Measurements from ENCODE around the gene CLDN11.

CLDN11 gene

DNA sequence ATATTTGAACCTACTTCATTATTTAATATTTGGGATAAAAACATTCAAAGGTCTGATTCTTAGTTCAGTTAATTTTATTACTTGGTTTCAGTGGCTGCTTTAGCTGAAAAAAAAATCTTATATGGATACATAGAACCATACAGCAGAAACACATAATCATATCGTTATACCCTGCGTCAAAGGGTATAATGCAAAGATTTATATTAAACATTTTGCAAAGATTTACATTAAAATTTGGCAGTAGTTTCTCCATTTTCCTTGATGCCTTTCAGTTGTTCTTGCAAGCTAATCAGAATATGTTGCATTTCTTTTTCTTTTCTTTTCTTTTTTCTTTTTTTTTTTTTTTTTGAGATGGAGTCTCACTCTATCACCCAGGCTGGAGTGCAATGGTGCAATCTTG, 31.4 kb downstream of the CLDN11 start:
- ChIA-PET POLR2A (no interaction called here), CTCF (no interaction called here)
- TF ChIP-seq LEF1 (IDR thresholded peaks at IDR 0.05; ENCODE audit: borderline replicate concordance): no peak
- TF ChIP-seq CTBP1 (IDR thresholded peaks at IDR 0.05; ENCODE audit: borderline replicate concordance): no peak
- TF ChIP-seq FOXM1 (IDR thresholded peaks at IDR 0.05; ENCODE audit: borderline replicate concordance): no peak
- no peak for TF ChIP-seq ZNF384 (IDR thresholded peaks at IDR 0.05)
- TF ChIP-seq FOXK2 (IDR thresholded peaks at IDR 0.05): no peak
- no peak for TF ChIP-seq ARNT (IDR thresholded peaks at IDR 0.05)
- no peak for TF ChIP-seq ELF4 (IDR thresholded peaks at IDR 0.05)
- no peak for TF ChIP-seq SP1 (IDR thresholded peaks at IDR 0.05)
- DNase-seq (ENCODE audit: extremely low spot score): no peak

DNA sequence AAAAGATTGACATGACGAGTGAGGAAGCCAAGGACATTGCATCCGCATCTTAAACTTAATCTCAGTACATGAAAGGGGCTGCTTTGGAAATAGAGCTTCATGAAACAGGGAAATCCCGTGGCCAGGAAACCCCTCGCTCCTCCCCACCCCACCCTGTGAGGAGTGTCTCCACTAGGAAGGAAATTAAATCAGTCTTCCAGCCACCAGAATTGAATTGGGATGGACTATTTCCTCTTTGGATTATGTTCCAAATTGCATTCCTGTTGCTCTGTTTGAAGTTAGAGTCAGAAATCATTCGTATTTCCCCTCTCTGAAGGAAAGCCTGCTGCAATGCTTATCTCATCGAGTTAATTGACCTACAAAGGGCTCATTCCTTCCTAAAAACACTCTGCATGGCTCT, 35.8 kb downstream of the CLDN11 start:
- TF ChIP-seq, protein P1, sequence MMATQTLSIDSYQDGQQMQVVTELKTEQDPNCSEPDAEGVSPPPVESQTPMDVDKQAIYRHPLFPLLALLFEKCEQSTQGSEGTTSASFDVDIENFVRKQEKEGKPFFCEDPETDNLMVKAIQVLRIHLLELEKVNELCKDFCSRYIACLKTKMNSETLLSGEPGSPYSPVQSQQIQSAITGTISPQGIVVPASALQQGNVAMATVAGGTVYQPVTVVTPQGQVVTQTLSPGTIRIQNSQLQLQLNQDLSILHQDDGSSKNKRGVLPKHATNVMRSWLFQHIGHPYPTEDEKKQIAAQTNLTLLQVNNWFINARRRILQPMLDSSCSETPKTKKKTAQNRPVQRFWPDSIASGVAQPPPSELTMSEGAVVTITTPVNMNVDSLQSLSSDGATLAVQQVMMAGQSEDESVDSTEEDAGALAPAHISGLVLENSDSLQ (IDR thresholded peaks at IDR 0.05): no peak
- TF ChIP-seq NFRKB (IDR thresholded peaks at IDR 0.05) (no peak), BHLHE40 (IDR thresholded peaks at IDR 0.05; ENCODE audit: borderline replicate concordance) (no peak), ARNT (IDR thresholded peaks at IDR 0.05) (no peak), FOXM1 (IDR thresholded peaks at IDR 0.05; ENCODE audit: borderline replicate concordance) (no peak), SP1 (IDR thresholded peaks at IDR 0.05) (no peak), CTBP1 (IDR thresholded peaks at IDR 0.05; ENCODE audit: borderline replicate concordance) (no peak), FOXK2 (IDR thresholded peaks at IDR 0.05) (no peak), LEF1 (IDR thresholded peaks at IDR 0.05; ENCODE audit: borderline replicate concordance) (no peak), ZNF384 (IDR thresholded peaks at IDR 0.05) (no peak), TARDBP (IDR thresholded peaks at IDR 0.05) (no peak), L3MBTL2 (conservative IDR thresholded peaks at IDR 0.05) (no peak), SUZ12 (IDR thresholded peaks at IDR 0.05) (no peak), HDGF (IDR thresholded peaks at IDR 0.05; ENCODE audit: borderline replicate concordance) (no peak), ELF4 (IDR thresholded peaks at IDR 0.05) (no peak), FOXA1 (IDR thresholded peaks at IDR 0.05) (no peak)
- ChIA-PET POLR2A (no interaction called here), CTCF (no interaction called here)
- no peak for DNase-seq (ENCODE audit: extremely low spot score)

DNA sequence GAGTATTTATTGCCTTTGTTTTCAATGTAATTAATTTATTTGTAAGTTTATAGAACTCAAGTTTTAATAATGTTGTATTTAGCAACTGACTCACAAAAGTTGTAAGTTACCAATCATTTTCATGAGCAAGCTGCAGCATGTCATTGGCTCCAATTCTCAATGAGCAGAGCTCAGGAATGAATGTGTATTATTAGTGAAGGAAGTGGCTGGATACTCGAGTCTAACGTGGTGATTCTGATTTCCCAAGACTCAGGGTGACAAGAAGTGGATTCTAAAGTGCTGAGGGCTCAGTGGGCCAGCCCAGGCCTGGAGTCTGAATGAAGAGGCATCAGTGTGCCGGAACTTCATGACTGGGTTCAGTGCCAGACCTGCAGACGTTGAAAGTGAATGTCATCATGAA, 39.6 kb downstream of the CLDN11 start:
- POLR2A ChIA-PET: no interaction called here
- TF ChIP-seq LEF1 (IDR thresholded peaks at IDR 0.05; ENCODE audit: borderline replicate concordance) (no peak), ARNT (IDR thresholded peaks at IDR 0.05) (no peak), BHLHE40 (IDR thresholded peaks at IDR 0.05; ENCODE audit: borderline replicate concordance) (no peak)
- DNase-seq (ENCODE audit: extremely low spot score): no peak
- CTCF ChIA-PET: no interaction called here

DNA sequence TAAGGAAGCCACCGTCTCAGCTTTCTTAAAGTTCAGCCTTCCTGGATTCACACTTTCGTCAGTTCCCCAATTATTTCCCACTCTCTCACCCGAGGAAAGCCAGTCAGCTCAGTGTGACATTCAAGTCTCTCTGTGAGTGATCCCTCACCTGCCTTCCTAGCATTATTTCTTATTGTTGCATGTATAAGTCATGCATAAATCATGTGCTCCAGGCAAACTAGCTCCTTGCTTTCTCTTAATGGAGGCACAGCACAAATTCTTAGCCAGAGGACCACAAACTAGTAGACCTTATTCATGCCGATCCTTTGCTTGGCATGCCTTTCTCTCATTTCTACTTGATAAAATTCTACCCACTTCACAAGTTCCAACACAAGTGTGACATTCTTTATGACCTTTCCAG, 44.3 kb downstream of the CLDN11 start:
- TF ChIP-seq CTBP1 (IDR thresholded peaks at IDR 0.05; ENCODE audit: borderline replicate concordance): no peak
- CTCF ChIA-PET: no interaction called here
- POLR2A ChIA-PET: no interaction called here
- no peak for DNase-seq (ENCODE audit: extremely low spot score)

DNA sequence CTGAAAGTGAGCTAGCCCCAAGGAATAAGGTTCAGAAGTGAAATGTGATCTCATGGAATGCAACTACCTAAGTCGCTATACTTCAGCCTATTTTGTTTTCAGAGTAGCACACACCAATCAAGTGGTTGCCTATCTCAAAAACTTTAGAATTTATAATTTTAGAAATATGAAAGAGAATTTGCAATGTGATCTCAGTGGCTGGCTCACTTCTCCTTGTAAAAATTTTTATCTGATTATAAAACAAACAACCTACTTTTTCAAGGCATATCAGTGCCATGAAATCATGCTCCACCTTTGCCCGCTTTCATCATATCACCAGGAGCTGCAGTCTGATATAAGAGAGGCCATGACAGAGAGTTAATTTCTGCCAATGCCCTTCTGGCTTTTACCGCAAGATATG, 47.3 kb downstream of the CLDN11 start:
- no peak for DNase-seq (ENCODE audit: extremely low spot score)
- ChIA-PET POLR2A (no interaction called here), CTCF (interaction anchor here (1.1 kb wide), 1 partner anchor 347 kb away, joined by 3 read pairs; no protein-coding TSS in a partner anchor)
- TF ChIP-seq FOXA1 (IDR thresholded peaks at IDR 0.05) (no peak), TARDBP (IDR thresholded peaks at IDR 0.05) (no peak), CTBP1 (IDR thresholded peaks at IDR 0.05; ENCODE audit: borderline replicate concordance) (no peak), BHLHE40 (IDR thresholded peaks at IDR 0.05; ENCODE audit: borderline replicate concordance) (no peak), ARNT (IDR thresholded peaks at IDR 0.05) (no peak), SUZ12 (IDR thresholded peaks at IDR 0.05) (no peak), LEF1 (IDR thresholded peaks at IDR 0.05; ENCODE audit: borderline replicate concordance) (no peak)

DNA sequence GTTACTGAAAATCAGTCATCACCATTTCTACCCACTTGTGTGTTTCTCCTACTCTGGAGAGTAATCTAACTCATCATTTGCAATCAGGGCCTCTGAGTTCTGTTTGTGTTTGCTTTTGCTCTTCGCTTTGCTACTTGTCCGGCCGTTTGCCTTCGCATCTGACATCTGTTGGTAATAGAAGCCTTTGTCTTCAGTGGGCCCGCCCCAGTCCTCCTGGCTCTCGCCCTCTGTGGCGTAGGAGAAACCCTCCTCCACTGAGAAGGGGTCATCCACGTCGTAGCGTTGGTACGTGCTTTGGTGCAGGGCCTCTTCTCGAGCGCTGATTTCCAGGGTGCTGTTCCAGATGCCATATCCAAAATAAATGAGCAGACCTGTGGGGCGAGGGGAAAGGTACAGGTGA, 48.3 kb downstream of the CLDN11 start:
- no peak for DNase-seq (ENCODE audit: extremely low spot score)
- ChIA-PET POLR2A (no interaction called here), CTCF (no interaction called here)
- TF ChIP-seq NFRKB (IDR thresholded peaks at IDR 0.05): no peak
- no peak for TF ChIP-seq ARNT (IDR thresholded peaks at IDR 0.05)

DNA sequence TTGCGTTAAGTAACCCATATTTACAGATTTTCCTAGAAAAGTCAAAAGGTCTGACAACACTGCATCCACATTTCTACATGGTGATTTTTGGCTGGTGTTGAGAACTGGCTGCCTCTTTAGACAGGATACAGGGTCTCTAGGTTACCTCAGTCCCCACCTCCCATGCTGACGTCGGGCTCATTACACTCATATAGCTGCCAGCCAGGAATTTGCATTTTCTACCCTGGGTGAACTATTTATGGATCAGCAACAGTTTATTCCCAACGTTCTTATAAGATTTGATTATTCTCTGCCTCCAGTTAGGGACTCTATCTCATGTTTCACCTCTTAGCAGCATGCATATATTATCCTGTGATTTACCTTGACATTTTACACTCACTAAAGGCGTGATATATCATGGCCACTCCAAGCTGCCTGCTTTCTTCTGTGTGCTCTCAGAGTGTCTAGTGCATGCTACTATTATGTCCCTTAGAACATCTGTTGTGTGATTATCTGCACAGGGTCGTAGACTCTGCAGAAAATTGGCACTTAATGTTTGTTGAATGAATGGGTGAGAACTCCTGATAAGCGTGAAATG, 49.0 kb downstream of the CLDN11 start:
- DNase-seq (ENCODE audit: extremely low spot score): no peak
- ChIA-PET CTCF (no interaction called here), POLR2A (no interaction called here)
- no peak for TF ChIP-seq ARNT (IDR thresholded peaks at IDR 0.05)
- TF ChIP-seq FOXA1 (IDR thresholded peaks at IDR 0.05): no peak
- no peak for TF ChIP-seq BHLHE40 (IDR thresholded peaks at IDR 0.05; ENCODE audit: borderline replicate concordance)
- TF ChIP-seq SUZ12 (IDR thresholded peaks at IDR 0.05): no peak
- no peak for TF ChIP-seq ELF4 (IDR thresholded peaks at IDR 0.05)
- TF ChIP-seq ZNF384 (IDR thresholded peaks at IDR 0.05): no peak
- TF ChIP-seq, protein P1 (IDR thresholded peaks at IDR 0.05): no peak
- no peak for TF ChIP-seq SP1 (IDR thresholded peaks at IDR 0.05)
- no peak for TF ChIP-seq CTBP1 (IDR thresholded peaks at IDR 0.05; ENCODE audit: borderline replicate concordance)
- no peak for TF ChIP-seq LEF1 (IDR thresholded peaks at IDR 0.05; ENCODE audit: borderline replicate concordance)
- TF ChIP-seq L3MBTL2 (conservative IDR thresholded peaks at IDR 0.05): no peak
- TF ChIP-seq HDGF (IDR thresholded peaks at IDR 0.05; ENCODE audit: borderline replicate concordance): no peak
- no peak for TF ChIP-seq FOXK2 (IDR thresholded peaks at IDR 0.05)
- TF ChIP-seq TARDBP (IDR thresholded peaks at IDR 0.05): no peak
- TF ChIP-seq FOXM1 (IDR thresholded peaks at IDR 0.05; ENCODE audit: borderline replicate concordance): no peak
- TF ChIP-seq NFRKB (IDR thresholded peaks at IDR 0.05): no peak
